Pons (tissue), 1 donor: ENCODE results near the gene TBC1D2.
"Not testable (repeated sequence)": the region's sequence is repeated elsewhere in the genome, so short reads cannot be mapped to it uniquely, and the experiment has no call there.

Experiments used
- DNase-seq: peaks from one replicate; pipeline ENCODE4 v3.0.0-alpha.2; 2016; ENCODE audit warnings: low spot score

Gene TBC1D2

GRCh38 chr9:98270284-98270683 lies 14.8 kb upstream of the TBC1D2 start:
- DNase-seq: not testable (repeated sequence)

GRCh38 chr9:98269652-98270051 lies 14.2 kb upstream of the TBC1D2 start:
- DNase-seq: not testable (repeated sequence)

GRCh38 chr9:98267556-98267955 lies 12.1 kb upstream of the TBC1D2 start:
- not testable (repeated sequence) for DNase-seq

GRCh38 chr9:98264516-98264915 lies 9.1 kb upstream of the TBC1D2 start:
- no peak for DNase-seq

GRCh38 chr9:98263482-98264357 lies 8.3 kb upstream of the TBC1D2 start:
- DNase-seq: peak; percentile 81

GRCh38 chr9:98263080-98263479 lies 7.6 kb upstream of the TBC1D2 start:
- no peak for DNase-seq

GRCh38 chr9:98262056-98262455 lies 6.6 kb upstream of the TBC1D2 start:
- no peak for DNase-seq

- DNase-seq: no peak
Observed at GRCh38 chr9:98260635-98261034, 5.2 kb upstream of the TBC1D2 start.

GRCh38 chr9:98259791-98260190 lies 4.3 kb upstream of the TBC1D2 start:
- DNase-seq: no peak

GRCh38 chr9:98256756-98257155 lies 1.3 kb upstream of the TBC1D2 start:
- DNase-seq: no peak

- no peak for DNase-seq
Observed at GRCh38 chr9:98255061-98255577, 330 bp downstream of the TBC1D2 start.

- no peak for DNase-seq
Observed at GRCh38 chr9:98254228-98255060, 1.0 kb downstream of the TBC1D2 start.

GRCh38 chr9:98253565-98253964 lies 1.9 kb downstream of the TBC1D2 start:
- no peak for DNase-seq

- no peak for DNase-seq
Observed at GRCh38 chr9:98251551-98251950, 3.9 kb downstream of the TBC1D2 start.

GRCh38 chr9:98249771-98250170 lies 5.7 kb downstream of the TBC1D2 start:
- DNase-seq: no peak

GRCh38 chr9:98248737-98249474 lies 6.5 kb downstream of the TBC1D2 start:
- DNase-seq: peak; percentile 27

GRCh38 chr9:98247831-98248657 lies 7.4 kb downstream of the TBC1D2 start:
- no peak for DNase-seq

- DNase-seq: no peak
Observed at GRCh38 chr9:98242426-98242825, 13.0 kb downstream of the TBC1D2 start.

- no peak for DNase-seq
Observed at GRCh38 chr9:98241357-98242300, 13.8 kb downstream of the TBC1D2 start.

- no peak for DNase-seq
Observed at GRCh38 chr9:98240475-98240874, 15.0 kb downstream of the TBC1D2 start.
